IMR-90 (cell line): ENCODE results near the gene MAPRE3. TPM values are rescaled to one million over a fixed set of nuclear protein-coding genes. Genes with fewer than 3 reads are reported as not detected.

Experiments used
- ATAC-seq: fragments of 200-7000 bp; cut with Tn5 transposase; 2 replicates; pipeline ENCODE4 v1.9.1; 2020; ENCODE audit warnings: low read depth, mild to moderate bottlenecking, moderate library complexity
- BruUV-seq: library from RNA; stranded (reverse); fragments of 400-500 nt; replicated peaks from 2 replicates; lab custom pipeline; 2021; lab: Mats Ljungman, UMichigan
- CTCF ChIA-PET: fragments of 300-600 bp; formaldehyde crosslinking; extraction: SDS; loops from one replicate; lab custom pipeline; 2021; ENCODE audit warnings: antibody characterized with exemption; lab: Yijun Ruan, JAX
- POLR2A ChIA-PET: fragments of 300-600 bp; sonication (Branson Sonifier 250); formaldehyde crosslinking; loops from one replicate; lab custom pipeline; 2022; ENCODE audit warnings: antibody characterized with exemption; ENCODE audit not compliant: unreplicated experiment; lab: Charles Lee
- DNase-seq: peaks from one replicate; pipeline ENCODE4 v3.0.0; 2013
- H2AFZ ChIP-seq: replicated peaks from 2 replicates; pipeline ENCODE3; 2013; ENCODE audit warnings: low read length, mild to moderate bottlenecking; ENCODE audit not compliant: poor library complexity
- H2AK5ac ChIP-seq: 2 replicates; pipeline ENCODE4 v1.6.1; 2013; ENCODE audit warnings: low read depth, low read length, inconsistent platforms
- H2AK9ac ChIP-seq: replicated peaks from 2 replicates; pipeline ENCODE3; 2013; ENCODE audit warnings: mild to moderate bottlenecking, low read depth, low read length, moderate library complexity; ENCODE audit not compliant: poor library complexity
- H2BK120ac ChIP-seq: 2 replicates; pipeline ENCODE4 v1.6.1; 2013; ENCODE audit warnings: low read depth, low read length, inconsistent platforms
- H2BK15ac ChIP-seq: 3 replicates; pipeline ENCODE4 v1.6.1; 2013; ENCODE audit warnings: low read depth, low read length, inconsistent platforms
- H2BK20ac ChIP-seq: 2 replicates; pipeline ENCODE4 v1.6.1; 2013; ENCODE audit warnings: low read depth, mild to moderate bottlenecking, inconsistent platforms, low read length, moderate library complexity
- H2BK5ac ChIP-seq: 2 replicates; pipeline ENCODE4 v1.6.1; 2013; ENCODE audit warnings: mild to moderate bottlenecking, low read depth, low read length, inconsistent platforms; ENCODE audit not compliant: poor library complexity, severe bottlenecking
- H3K14ac ChIP-seq: replicated peaks from 2 replicates; pipeline ENCODE4 v1.6.1; 2013; ENCODE audit warnings: low read depth, low read length, inconsistent platforms
- H3K18ac ChIP-seq: 2 replicates; pipeline ENCODE4 v1.6.1; 2013; ENCODE audit warnings: low read depth, low read length, control low read depth
- H3K23ac ChIP-seq: 2 replicates; pipeline ENCODE4 v1.6.1; 2013; ENCODE audit warnings: low read depth, low read length, inconsistent platforms
- H3K27ac ChIP-seq: 2 replicates; pipeline ENCODE4 v1.5.1; 2013; ENCODE audit warnings: mild to moderate bottlenecking, control low read depth, low read length; ENCODE audit not compliant: insufficient read depth
- H3K27me3 ChIP-seq: 2 replicates; pipeline ENCODE4 v1.6.1; 2013; ENCODE audit warnings: low read length; ENCODE audit not compliant: control insufficient read depth, insufficient read depth
- H3K36me3 ChIP-seq: 2 replicates; pipeline ENCODE4 v1.6.1; 2013; ENCODE audit warnings: low read length, mixed read lengths; ENCODE audit not compliant: control insufficient read depth, insufficient read depth
- H3K4ac ChIP-seq: 2 replicates; pipeline ENCODE4 v1.6.1; 2013; ENCODE audit warnings: low read depth, low read length, inconsistent platforms
- H3K4me1 ChIP-seq: 2 replicates; pipeline ENCODE4 v1.6.1; 2013; ENCODE audit warnings: low read length, mixed read lengths; ENCODE audit not compliant: control insufficient read depth, insufficient read depth
- H3K4me2 ChIP-seq: 2 replicates; pipeline ENCODE4 v1.6.1; 2013; ENCODE audit warnings: low read depth, mild to moderate bottlenecking, control low read depth, low read length, moderate library complexity
- H3K4me3 ChIP-seq: 2 replicates; pipeline ENCODE4 v1.5.1; 2013; ENCODE audit warnings: low read depth, mild to moderate bottlenecking, control low read depth, low read length, moderate library complexity; ENCODE audit not compliant: insufficient read depth
- H3K56ac ChIP-seq: 2 replicates; pipeline ENCODE4 v1.6.1; 2013; ENCODE audit warnings: low read length, inconsistent platforms; ENCODE audit not compliant: insufficient read depth; ENCODE audit errors: extremely low read depth
- H3K79me1 ChIP-seq, 2 experiments: 2 replicates each; pipeline ENCODE4 v1.6.1; 2013; ENCODE audit warnings: low read length in 2 of 2, inconsistent platforms in 1 of 2, low read depth in 1 of 2
- H3K9ac ChIP-seq: 2 replicates; pipeline ENCODE4 v1.6.1; 2013; ENCODE audit warnings: low read depth, low read length, control low read depth
- H3K9me1 ChIP-seq: 2 replicates; pipeline ENCODE4 v1.6.1; 2013; ENCODE audit warnings: low read length, inconsistent platforms; ENCODE audit not compliant: insufficient read depth
- H3K9me3 ChIP-seq: 2 replicates; pipeline ENCODE4 v1.6.1; 2013; ENCODE audit warnings: low read length; ENCODE audit not compliant: control insufficient read depth, insufficient read depth
- H4K20me1 ChIP-seq: 2 replicates; pipeline ENCODE4 v1.6.1; 2013; ENCODE audit warnings: low read length, inconsistent platforms; ENCODE audit not compliant: insufficient read depth
- H4K5ac ChIP-seq: 2 replicates; pipeline ENCODE4 v1.6.1; 2013; ENCODE audit warnings: mild to moderate bottlenecking, low read depth, low read length, control low read depth
- H4K8ac ChIP-seq, 2 experiments: 2 replicates each; pipeline ENCODE4 v1.6.1; 2013; ENCODE audit warnings: low read depth in 2 of 2, low read length in 2 of 2, control low read depth in 1 of 2, inconsistent platforms in 1 of 2
- H4K91ac ChIP-seq: 2 replicates; pipeline ENCODE4 v1.6.1; 2013; ENCODE audit warnings: low read depth, low read length, inconsistent platforms; ENCODE audit not compliant: insufficient read depth
- BHLHE40 ChIP-seq: fragments of 150-350 bp; IDR thresholded peaks from 2 replicates; pipeline ENCODE4 v1.6.1; 2016; ENCODE audit warnings: mild to moderate bottlenecking, low read depth, low read length
- CEBPB ChIP-seq: IDR thresholded peaks from 2 replicates; pipeline ENCODE4 v1.6.1; 2012; ENCODE audit warnings: low read depth, low read length, improper control_type of control experiment
- MXI1 ChIP-seq: IDR thresholded peaks from 2 replicates; pipeline ENCODE4 v1.6.1; 2012; ENCODE audit warnings: low read depth, mild to moderate bottlenecking, low read length, moderate library complexity, borderline replicate concordance
- NFE2L2 ChIP-seq: fragments of 150-350 bp; IDR thresholded peaks from 2 replicates; pipeline ENCODE4 v1.6.1; 2016; ENCODE audit warnings: low read depth, mild to moderate bottlenecking, low read length
- RAD21 ChIP-seq: IDR thresholded peaks from 2 replicates; pipeline ENCODE4 v1.6.1; 2012; ENCODE audit warnings: low read length, improper control_type of control experiment
- SMC3 ChIP-seq: fragments of 150-350 bp; IDR thresholded peaks from 2 replicates; pipeline ENCODE4 v1.6.1; 2016; ENCODE audit warnings: low read depth, mild to moderate bottlenecking, antibody characterized with exemption, low read length, moderate library complexity
- WGBS, 2 experiments: methylation state at CpG; one replicate each; pipeline versions ENCODE4 v1.1.5 to v1.1.7; 2013; ENCODE audit warnings: missing lambda C conversion rate in 2 of 2; ENCODE audit not compliant: insufficient read length in 1 of 2; ENCODE audit errors: extremely low coverage in 2 of 2; 5-methylcytosine and 5-hydroxymethylcytosine counted together
- dilution Hi-C: fragments of 300-500 bp; cut with HindIII; formaldehyde crosslinking; loops from one replicate; pipeline ENCODE4 v1.14.3; 2018; ENCODE audit warnings: low sequenced_read_pairs; ENCODE audit not compliant: unreplicated experiment
- in situ Hi-C: fragments of 300-500 bp; cut with MboI; formaldehyde crosslinking; loops from 3 replicates; pipeline ENCODE4 v1.14.3; 2019; ENCODE audit warnings: low sequenced_read_pairs, inconsistent platforms, mixed read lengths
- intact Hi-C: fragments of 100-400 bp; cut with micrococcal nuclease; formaldehyde crosslinking; loops from 2 replicates; pipeline ENCODE4 v1.10.0; 2022
- polyA plus RNA-seq, 3 experiments: library from polyadenylated mRNA; depleted of rRNA; stranded (reverse); fragments of >200 nt; gene quantifications; 2 replicates each; pipeline ENCODE4 v1.2.3, GENCODE V29; 2012; ENCODE audit warnings: low replicate concordance in 1 of 3
- total RNA-seq: library from RNA; depleted of rRNA; stranded (reverse); fragments of >200 nt; gene quantifications from 2 replicates; pipeline ENCODE4 v1.2.3, GENCODE V29; 2012
- TF ChIP-seq, protein P1 (sequence below): fragments of 150-350 bp; IDR thresholded peaks from 2 replicates; pipeline ENCODE4 v1.6.1; 2016; ENCODE audit warnings: low read depth, mild to moderate bottlenecking, low read length, moderate library complexity, borderline replicate concordance

The MAPRE3 gene
- total and polyA plus RNA-seq, 2 of the 4 experiments (the other 2 are of a cell fraction) = 1.8 to 20.3 TPM

DNA sequence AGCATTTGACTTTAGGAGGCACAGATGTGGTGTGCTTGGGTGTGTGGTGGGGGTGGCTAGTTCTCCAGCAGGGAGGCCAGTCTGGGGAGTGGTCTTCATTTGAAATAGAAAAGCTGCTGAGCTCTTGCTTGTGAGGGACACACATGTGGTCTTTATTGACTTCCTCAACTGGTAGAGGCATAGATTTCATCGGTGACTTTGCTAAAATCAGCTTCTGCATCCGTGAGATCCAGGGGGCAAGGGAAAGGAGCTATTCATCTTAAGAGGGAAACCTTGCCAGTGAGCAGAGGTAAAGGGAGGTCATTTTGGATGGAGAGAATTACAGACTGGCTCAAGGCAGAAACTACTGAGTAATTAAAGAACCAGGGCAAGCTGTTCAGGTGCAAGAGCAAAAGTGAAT is 4.7 kb downstream of the MAPRE3 start:
- Histone ChIP-seq H3K56ac (no peak overlapping the region), H2AK9ac (no peak overlapping the region), H3K9ac (no peak overlapping the region), H2BK15ac (no peak overlapping the region), H3K4me1 (peaks cover 7% of the 10 kb centered on the region), H3K4ac (no peak overlapping the region), H3K9me1 (peaks cover 7% of the 10 kb centered on the region; the same call in 1 of the 2 replicates), H4K91ac (no peak overlapping the region), H3K23ac (no peak overlapping the region), H2AFZ (no peak overlapping the region), H2BK20ac (no peak overlapping the region), H3K79me1 (peaks cover 5 to 25% of the 10 kb centered on the region in 2 experiments; a peak in 1 of 4 replicates), H2BK5ac (no peak overlapping the region), H4K8ac (no peak overlapping the region), H3K4me3 (no peak overlapping the region), H3K9me3 (no peaks in the 10 kb centered on the region), H3K14ac (no peak overlapping the region), H4K5ac (no peak overlapping the region), H3K36me3 (no peaks in the 10 kb centered on the region), H2AK5ac (no peak overlapping the region), H3K27ac (no peak overlapping the region), H3K27me3 (no peaks in the 10 kb centered on the region), H4K20me1 (peaks cover 7% of the 10 kb centered on the region; the same call in 1 of the 2 replicates), H3K18ac (no peak overlapping the region), H3K4me2 (no peak overlapping the region), H2BK120ac (no peak overlapping the region)
- BruUV-seq = no TSS peak
- ChIA-PET CTCF (no interaction called here), POLR2A (no interaction called here)
- intact Hi-C loops = no loop called here
- TF ChIP-seq NFE2L2 (no peak), BHLHE40 (no peak), CEBPB (no peak), RAD21 (no peak), SMC3 (no peak), MXI1 (no peak)
- TF ChIP-seq, protein P1, sequence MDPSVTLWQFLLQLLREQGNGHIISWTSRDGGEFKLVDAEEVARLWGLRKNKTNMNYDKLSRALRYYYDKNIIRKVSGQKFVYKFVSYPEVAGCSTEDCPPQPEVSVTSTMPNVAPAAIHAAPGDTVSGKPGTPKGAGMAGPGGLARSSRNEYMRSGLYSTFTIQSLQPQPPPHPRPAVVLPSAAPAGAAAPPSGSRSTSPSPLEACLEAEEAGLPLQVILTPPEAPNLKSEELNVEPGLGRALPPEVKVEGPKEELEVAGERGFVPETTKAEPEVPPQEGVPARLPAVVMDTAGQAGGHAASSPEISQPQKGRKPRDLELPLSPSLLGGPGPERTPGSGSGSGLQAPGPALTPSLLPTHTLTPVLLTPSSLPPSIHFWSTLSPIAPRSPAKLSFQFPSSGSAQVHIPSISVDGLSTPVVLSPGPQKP = no peak
- ATAC-seq (no peak), DNase-seq (no peak)
- WGBS, 2 experiments = 33% methylated on average over 1 of the region's 2 CpGs; no CpG with 5 or more reads in 1 of the 2 experiments
- dilution Hi-C loops = no loop called here
- in situ Hi-C loops = no loop called here
